ENCODE measurements around the gene GGN.

- TF ChIP-seq, protein P1, sequence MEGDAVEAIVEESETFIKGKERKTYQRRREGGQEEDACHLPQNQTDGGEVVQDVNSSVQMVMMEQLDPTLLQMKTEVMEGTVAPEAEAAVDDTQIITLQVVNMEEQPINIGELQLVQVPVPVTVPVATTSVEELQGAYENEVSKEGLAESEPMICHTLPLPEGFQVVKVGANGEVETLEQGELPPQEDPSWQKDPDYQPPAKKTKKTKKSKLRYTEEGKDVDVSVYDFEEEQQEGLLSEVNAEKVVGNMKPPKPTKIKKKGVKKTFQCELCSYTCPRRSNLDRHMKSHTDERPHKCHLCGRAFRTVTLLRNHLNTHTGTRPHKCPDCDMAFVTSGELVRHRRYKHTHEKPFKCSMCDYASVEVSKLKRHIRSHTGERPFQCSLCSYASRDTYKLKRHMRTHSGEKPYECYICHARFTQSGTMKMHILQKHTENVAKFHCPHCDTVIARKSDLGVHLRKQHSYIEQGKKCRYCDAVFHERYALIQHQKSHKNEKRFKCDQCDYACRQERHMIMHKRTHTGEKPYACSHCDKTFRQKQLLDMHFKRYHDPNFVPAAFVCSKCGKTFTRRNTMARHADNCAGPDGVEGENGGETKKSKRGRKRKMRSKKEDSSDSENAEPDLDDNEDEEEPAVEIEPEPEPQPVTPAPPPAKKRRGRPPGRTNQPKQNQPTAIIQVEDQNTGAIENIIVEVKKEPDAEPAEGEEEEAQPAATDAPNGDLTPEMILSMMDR (IDR thresholded peaks at IDR 0.05 in 4 of 5, conservative IDR thresholded peaks at IDR 0.05 in 1 of 5) = no peak
- no peak for TF ChIP-seq POLR2A (IDR thresholded peaks at IDR 0.05)
Measured at GRCh38 chr19:38394488-38394887, 6.7 kb upstream of the GGN start.

Data from gastrocnemius medialis (tissue), 4 donors.